HepG2 (cell line): ENCODE data around the gene MT4. TPM values are rescaled to one million over a fixed set of nuclear protein-coding genes. Genes with fewer than 3 reads are reported as not detected.

Source experiments
- ATF7 ChIP-seq, 2 experiments: fragments of 450-650 bp in 1 of 2; sonication (generic) in 1 of 2; formaldehyde crosslinking in 1 of 2; IDR thresholded peaks; 2 replicates each; pipeline versions ENCODE4 v1.4.0 to v1.6.1; 2016 to 2020; ENCODE audit warnings: antibody characterized with exemption in 1 of 2, mild to moderate bottlenecking in 1 of 2, missing genetic modification reagents in 1 of 2
- BRCA1 ChIP-seq: sonication (generic); formaldehyde crosslinking; IDR thresholded peaks from 2 replicates; pipeline ENCODE4 v1.4.0; 2020; ENCODE audit warnings: missing genetic modification reagents
- FOXP1 ChIP-seq, 2 experiments: fragments of 450-650 bp in 1 of 2; IDR thresholded peaks; 2 replicates each; pipeline ENCODE4 v1.6.1; 2017 to 2018; ENCODE audit warnings: antibody characterized with exemption in 1 of 2
- TAF15 ChIP-seq: fragments of 200-400 bp; formaldehyde crosslinking; IDR thresholded peaks from one replicate; pipeline ENCODE4 v1.6.1; 2018; ENCODE audit warnings: mild to moderate bottlenecking, low read depth, low read length; ENCODE audit not compliant: poor library complexity, severe bottlenecking
- TBL1XR1 ChIP-seq: fragments of 150-350 bp; IDR thresholded peaks from 2 replicates; pipeline ENCODE4 v1.6.1; 2014; ENCODE audit warnings: borderline replicate concordance, low read length; ENCODE audit not compliant: partially characterized antibody
- ZFAT ChIP-seq: sonication (generic); formaldehyde crosslinking; conservative IDR thresholded peaks from 2 replicates; pipeline ENCODE4 v1.8.1; 2023; ENCODE audit warnings: missing genetic modification reagents, inconsistent platforms
- ZFP41 ChIP-seq: sonication (generic); formaldehyde crosslinking; IDR thresholded peaks from 2 replicates; pipeline ENCODE4 v1.4.0; 2020; ENCODE audit warnings: mild to moderate bottlenecking, missing genetic modification reagents, borderline replicate concordance
- ZNF703 ChIP-seq: sonication (generic); formaldehyde crosslinking; IDR thresholded peaks from 2 replicates; pipeline ENCODE4 v1.5.1; 2020; ENCODE audit warnings: missing genetic modification reagents, mild to moderate bottlenecking, moderate library complexity, borderline replicate concordance
- ZNF775 ChIP-seq: sonication (generic); formaldehyde crosslinking; IDR thresholded peaks from 2 replicates; pipeline ENCODE4 v1.4.0; 2020; ENCODE audit warnings: missing genetic modification reagents, mild to moderate bottlenecking, moderate library complexity, borderline replicate concordance
- ZNF788 ChIP-seq: sonication (generic); formaldehyde crosslinking; IDR thresholded peaks from 2 replicates; pipeline ENCODE4 v1.5.0; 2020; ENCODE audit warnings: mild to moderate bottlenecking, missing genetic modification reagents, borderline replicate concordance
- polyA plus RNA-seq, 8 experiments: library from polyadenylated mRNA; depleted of rRNA in 3 of 8; stranded (reverse) in 7 of 8; unstranded in 1 of 8; fragments of >200 nt; fragmentation: Illumina TruSeq in 4 of 8; extraction: Trizol in 4 of 8; gene quantifications; 2 replicates each; pipeline versions ENCODE4 v1.2.1 to v1.2.3, GENCODE V29; 2011 to 2016; ENCODE audit warnings: low read depth in 4 of 8, missing spikeins in 1 of 8, mixed read lengths in 1 of 8; ENCODE audit not compliant: insufficient read depth in 1 of 8
- total RNA-seq, 5 experiments: library from RNA; depleted of rRNA; stranded (reverse); fragments of >200 nt; fragmentation: Illumina TruSeq; extraction: Trizol; gene quantifications; 2 replicates each; pipeline ENCODE4 v1.2.3, GENCODE V29; 2016; ENCODE audit warnings: low read depth in 1 of 5
- TF ChIP-seq, protein P1 (sequence below): sonication (generic); formaldehyde crosslinking; IDR thresholded peaks from 2 replicates; pipeline ENCODE4 v1.5.0; 2020; ENCODE audit warnings: mild to moderate bottlenecking, missing genetic modification reagents
- TF ChIP-seq, protein P2 (sequence below): sonication (generic); formaldehyde crosslinking; IDR thresholded peaks from 2 replicates; pipeline ENCODE4 v1.4.0; 2020; ENCODE audit warnings: missing genetic modification reagents
- TF ChIP-seq, protein P3 (sequence below): IDR thresholded peaks from 2 replicates; pipeline ENCODE4 v1.6.1; 2016; ENCODE audit warnings: missing genetic modification reagents, missing compliant biosample characterization

Gene MT4
- total and polyA plus RNA-seq, 2 of the 13 experiments (the other 11 are each of a cell fraction or from before 2014, with no cell fraction given), result not detected

DNA sequence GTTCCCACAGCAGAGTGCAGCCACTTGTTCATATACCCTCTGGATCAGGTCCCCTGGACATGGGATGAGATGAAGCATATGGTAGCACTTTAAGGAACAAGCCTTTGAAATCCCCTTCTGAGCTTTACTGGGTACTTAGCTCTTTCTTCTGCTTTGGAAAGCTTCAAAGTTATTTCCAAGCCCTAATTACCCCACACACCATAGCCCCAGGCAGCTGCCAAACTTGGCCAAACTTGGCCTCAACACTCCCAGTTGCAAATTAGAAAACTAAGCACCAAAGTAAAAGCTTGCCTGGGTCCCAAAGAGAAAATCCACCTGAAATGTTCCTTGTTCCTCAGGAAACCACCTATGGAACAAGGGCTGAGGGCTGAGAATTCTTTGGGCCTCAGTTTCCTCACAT is 15.7 kb upstream of the MT4 start (continued):
- TF ChIP-seq ZFP41 (CRISPR knock-in tag) (no peak), BRCA1 (no peak), TAF15 (no peak), TBL1XR1 (no peak), ZNF775 (CRISPR knock-in tag) (no peak), ZFAT (CRISPR knock-in tag) (no peak), ZNF788 (no peak), ATF7 (IDR thresholded peaks at IDR 0.05) (no peak), ATF7 (CRISPR knock-in tag; IDR thresholded peaks at IDR 0.05) (no peak), ZNF703 (CRISPR knock-in tag) (no peak), FOXP1 (IDR thresholded peaks at IDR 0.05) (no peak), FOXP1 (CRISPR knock-in tag; IDR thresholded peaks at IDR 0.05) (no peak)
- TF ChIP-seq, protein P1, sequence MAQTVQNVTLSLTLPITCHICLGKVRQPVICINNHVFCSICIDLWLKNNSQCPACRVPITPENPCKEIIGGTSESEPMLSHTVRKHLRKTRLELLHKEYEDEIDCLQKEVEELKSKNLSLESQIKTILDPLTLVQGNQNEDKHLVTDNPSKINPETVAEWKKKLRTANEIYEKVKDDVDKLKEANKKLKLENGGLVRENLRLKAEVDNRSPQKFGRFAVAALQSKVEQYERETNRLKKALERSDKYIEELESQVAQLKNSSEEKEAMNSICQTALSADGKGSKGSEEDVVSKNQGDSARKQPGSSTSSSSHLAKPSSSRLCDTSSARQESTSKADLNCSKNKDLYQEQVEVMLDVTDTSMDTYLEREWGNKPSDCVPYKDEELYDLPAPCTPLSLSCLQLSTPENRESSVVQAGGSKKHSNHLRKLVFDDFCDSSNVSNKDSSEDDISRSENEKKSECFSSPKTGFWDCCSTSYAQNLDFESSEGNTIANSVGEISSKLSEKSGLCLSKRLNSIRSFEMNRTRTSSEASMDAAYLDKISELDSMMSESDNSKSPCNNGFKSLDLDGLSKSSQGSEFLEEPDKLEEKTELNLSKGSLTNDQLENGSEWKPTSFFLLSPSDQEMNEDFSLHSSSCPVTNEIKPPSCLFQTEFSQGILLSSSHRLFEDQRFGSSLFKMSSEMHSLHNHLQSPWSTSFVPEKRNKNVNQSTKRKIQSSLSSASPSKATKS, result no peak
- TF ChIP-seq, protein P2, sequence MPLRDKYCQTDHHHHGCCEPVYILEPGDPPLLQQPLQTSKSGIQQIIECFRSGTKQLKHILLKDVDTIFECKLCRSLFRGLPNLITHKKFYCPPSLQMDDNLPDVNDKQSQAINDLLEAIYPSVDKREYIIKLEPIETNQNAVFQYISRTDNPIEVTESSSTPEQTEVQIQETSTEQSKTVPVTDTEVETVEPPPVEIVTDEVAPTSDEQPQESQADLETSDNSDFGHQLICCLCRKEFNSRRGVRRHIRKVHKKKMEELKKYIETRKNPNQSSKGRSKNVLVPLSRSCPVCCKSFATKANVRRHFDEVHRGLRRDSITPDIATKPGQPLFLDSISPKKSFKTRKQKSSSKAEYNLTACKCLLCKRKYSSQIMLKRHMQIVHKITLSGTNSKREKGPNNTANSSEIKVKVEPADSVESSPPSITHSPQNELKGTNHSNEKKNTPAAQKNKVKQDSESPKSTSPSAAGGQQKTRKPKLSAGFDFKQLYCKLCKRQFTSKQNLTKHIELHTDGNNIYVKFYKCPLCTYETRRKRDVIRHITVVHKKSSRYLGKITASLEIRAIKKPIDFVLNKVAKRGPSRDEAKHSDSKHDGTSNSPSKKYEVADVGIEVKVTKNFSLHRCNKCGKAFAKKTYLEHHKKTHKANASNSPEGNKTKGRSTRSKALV (CRISPR knock-in tag), result no peak
- TF ChIP-seq, protein P3, sequence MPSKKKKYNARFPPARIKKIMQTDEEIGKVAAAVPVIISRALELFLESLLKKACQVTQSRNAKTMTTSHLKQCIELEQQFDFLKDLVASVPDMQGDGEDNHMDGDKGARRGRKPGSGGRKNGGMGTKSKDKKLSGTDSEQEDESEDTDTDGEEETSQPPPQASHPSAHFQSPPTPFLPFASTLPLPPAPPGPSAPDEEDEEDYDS (CRISPR knock-in tag), result no peak
